Uterus (tissue), 2 donors: ENCODE measurements around the gene FBXW9.

Experiments
- CTCF ChIP-seq, 4 experiments: fragments of 200-600 bp in 2 of 4; fragments of 450-650 bp in 2 of 4; sonication (generic) in 2 of 4; IDR thresholded peaks; one replicate each; pipeline ENCODE4 v1.5.1; 2016 to 2019; ENCODE audit warnings: antibody characterized with exemption in 4 of 4, mild to moderate bottlenecking in 2 of 4, moderate library complexity in 1 of 4
- POLR2A ChIP-seq, 2 donors: fragments of 450-650 bp; IDR thresholded peaks; one replicate each; pipeline ENCODE4 v1.6.1; 2016; ENCODE audit warnings: antibody characterized with exemption in 2 of 2, mild to moderate bottlenecking in 1 of 2, moderate library complexity in 1 of 2

GRCh38 chr19:12670159-12670928 lies 26.1 kb downstream of the FBXW9 start:
- no peak for TF ChIP-seq CTCF (IDR thresholded peaks at IDR 0.05)
- TF ChIP-seq POLR2A (IDR thresholded peaks at IDR 0.05), result no peak
